Suppressor macrophage treated with lipopolysaccharide for 1 hour (primary cell): Measurements from ENCODE around the gene ADAMTS4.
"Not testable (repeated sequence)": the region's sequence is repeated elsewhere in the genome, so short reads cannot be mapped to it uniquely, and the experiment has no call there.

ENCODE experiments used
- DNase-seq, 3 donors: peaks; one replicate each; pipeline ENCODE4 v3.0.0-alpha.2; 2020 to 2022

The ADAMTS4 gene, protein sequence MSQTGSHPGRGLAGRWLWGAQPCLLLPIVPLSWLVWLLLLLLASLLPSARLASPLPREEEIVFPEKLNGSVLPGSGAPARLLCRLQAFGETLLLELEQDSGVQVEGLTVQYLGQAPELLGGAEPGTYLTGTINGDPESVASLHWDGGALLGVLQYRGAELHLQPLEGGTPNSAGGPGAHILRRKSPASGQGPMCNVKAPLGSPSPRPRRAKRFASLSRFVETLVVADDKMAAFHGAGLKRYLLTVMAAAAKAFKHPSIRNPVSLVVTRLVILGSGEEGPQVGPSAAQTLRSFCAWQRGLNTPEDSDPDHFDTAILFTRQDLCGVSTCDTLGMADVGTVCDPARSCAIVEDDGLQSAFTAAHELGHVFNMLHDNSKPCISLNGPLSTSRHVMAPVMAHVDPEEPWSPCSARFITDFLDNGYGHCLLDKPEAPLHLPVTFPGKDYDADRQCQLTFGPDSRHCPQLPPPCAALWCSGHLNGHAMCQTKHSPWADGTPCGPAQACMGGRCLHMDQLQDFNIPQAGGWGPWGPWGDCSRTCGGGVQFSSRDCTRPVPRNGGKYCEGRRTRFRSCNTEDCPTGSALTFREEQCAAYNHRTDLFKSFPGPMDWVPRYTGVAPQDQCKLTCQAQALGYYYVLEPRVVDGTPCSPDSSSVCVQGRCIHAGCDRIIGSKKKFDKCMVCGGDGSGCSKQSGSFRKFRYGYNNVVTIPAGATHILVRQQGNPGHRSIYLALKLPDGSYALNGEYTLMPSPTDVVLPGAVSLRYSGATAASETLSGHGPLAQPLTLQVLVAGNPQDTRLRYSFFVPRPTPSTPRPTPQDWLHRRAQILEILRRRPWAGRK

DNA sequence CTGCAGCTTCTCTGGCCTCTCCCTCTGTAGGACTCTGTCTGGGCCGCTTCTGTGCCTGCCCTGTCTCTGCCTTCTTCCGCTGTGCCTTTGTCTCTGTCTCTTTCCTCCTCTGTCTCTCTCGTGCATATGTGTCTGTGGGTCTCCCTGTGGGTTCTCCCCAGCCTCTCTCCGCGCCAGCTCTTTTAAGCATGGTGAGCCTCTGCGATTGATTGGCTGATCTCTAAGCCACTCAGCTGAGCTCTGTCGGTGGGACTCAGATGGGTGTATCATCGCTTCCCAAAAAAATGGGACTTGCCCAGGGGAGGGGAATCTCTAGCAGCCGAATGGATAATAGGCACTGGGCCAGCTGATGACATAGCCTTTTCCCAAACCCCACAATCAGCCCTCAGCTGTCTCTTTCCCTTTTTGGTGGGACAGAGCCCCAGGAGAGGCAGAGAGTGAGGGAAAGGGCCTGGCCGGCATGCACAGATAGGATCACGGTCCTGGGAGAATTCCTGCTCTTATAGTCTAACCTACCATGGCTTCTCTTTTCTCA is at the start of gene ADAMTS4:
ADAMTS4 (minus strand) TSS at position 158 of the 535 bp plus-strand sequence. CDS start 427 bp downstream, outside the sequence.
- peak; percentile 56 to 83 (median 74) for DNase-seq

DNA sequence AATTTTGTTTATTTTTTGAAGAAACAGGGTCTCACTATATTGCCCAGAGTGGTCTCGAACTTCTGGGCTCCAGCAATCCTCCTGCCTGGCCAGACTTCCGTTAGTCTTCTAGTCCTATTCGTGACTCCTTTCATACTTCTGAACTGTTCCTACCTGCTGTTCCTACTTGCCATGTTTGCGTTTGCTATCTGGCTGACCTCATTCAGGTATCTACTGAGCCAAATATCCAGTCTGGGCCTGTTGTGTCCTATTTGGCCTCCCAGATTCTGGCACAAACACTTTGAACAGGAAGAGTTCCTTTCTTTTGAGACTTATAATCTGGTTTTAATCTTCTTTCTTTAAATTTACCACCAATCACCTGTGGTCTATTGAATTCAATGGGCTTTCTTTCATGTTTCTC is 46.0 kb upstream of the ADAMTS4 start:
- DNase-seq = no peak

DNA sequence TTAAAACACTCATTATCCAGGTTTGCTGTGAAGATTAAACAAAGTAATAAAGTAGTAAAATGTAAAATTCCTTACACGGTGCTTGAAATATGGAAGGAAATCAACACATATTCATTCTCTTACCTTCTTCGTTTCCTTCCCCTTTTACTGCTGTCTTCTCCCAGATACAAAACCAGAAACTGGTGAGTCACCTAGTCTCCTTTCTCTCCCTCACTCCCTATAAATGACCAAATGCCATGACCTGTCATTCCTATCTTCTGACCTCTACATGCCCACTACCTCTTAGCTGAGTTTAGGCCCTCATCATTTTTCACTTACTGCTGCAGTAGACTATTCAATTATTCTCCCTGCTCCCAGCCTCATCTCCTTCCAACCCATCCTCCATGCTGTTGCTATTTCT is 43.5 kb upstream of the ADAMTS4 start:
- peak in 2 of 3 donors; percentile 39 to 61 for DNase-seq

DNA sequence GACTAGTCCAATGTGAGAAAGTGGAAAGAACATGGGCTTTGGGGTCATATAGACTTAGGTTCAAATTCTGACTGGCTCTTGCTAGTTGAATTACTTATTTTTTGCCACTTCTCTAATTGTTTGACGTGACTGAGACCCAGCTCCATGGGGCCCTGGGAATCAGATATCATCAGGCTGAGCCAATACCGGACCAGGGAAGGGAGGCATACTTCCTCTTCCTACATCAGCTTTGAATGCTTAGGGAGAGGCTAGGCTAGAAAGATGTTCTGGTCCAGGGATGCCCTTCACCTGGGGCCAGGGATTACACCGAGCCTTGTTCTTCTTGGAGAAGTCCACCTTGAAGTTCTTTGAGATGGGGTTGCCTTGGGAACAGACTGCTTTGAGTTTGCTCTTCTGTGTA is 42.8 kb upstream of the ADAMTS4 start:
- peak; percentile 42 to 56 (median 45) for DNase-seq

DNA sequence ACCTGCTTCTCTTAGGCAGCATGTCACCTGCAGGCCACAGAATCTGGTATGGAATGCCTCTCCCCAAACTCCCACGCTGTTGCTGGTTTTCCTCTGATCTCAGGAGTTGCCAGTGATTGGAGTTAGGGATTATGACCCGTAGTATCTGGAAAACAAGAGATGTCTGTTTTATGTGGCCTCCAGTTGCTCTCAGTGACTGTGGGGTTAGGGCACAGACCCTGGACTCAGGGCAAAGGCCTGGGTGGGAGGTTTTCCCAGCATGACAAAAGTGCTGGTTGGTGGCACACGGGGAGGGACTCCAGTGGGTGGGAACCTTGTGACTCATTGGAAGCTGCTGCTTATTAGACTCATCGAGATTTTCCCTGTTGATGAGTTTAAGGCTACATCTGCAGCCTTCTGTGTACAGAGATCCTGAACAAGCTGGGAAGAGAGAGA is 39.2 kb upstream of the ADAMTS4 start, which contains the start of gene NR1I3:
NR1I3 (minus strand) TSS at position 165 of the 435 bp plus-strand sequence. CDS start 1,638 bp downstream, outside the sequence.
- DNase-seq = peak; percentile 53 to 67 (median 64)

DNA sequence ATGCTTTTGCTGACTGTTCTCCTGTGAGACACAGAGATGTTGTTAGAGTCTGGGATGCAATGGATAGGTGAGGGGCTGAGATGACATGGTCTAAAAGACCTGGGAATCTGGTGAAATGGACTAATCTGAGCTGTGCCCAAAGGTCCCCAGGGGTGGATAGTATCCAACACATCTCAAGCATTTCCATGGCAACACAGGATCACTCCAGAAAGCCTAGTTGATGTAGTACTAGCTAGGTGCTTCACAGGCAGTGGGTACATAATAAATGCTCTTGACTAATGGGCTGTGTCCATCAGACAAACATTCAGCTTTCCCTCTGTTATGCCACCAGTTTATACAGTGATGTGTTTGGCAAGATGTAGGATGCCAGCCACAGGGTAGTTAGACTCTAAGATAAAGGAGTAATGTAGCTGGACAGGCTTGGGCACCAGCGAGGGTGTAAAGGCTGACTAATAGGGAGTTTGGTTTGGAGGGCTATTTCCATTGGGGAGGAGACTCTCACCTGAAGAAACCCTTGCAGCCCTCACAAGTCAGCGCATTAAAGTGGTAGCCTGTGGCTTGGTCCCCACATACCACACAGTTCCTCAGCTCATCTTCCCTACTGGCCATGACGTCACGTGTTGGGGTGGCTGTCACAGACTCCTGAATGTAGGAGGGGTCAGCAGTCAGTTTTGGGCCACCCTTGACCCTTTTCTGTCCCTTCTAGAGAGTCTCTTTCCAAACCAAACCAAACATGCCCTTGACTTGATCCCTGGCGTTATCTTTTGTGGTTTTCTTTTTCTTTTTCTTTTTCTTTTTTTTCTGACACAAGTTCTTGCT is 37.3 kb upstream of the ADAMTS4 start:
- no peak for DNase-seq

DNA sequence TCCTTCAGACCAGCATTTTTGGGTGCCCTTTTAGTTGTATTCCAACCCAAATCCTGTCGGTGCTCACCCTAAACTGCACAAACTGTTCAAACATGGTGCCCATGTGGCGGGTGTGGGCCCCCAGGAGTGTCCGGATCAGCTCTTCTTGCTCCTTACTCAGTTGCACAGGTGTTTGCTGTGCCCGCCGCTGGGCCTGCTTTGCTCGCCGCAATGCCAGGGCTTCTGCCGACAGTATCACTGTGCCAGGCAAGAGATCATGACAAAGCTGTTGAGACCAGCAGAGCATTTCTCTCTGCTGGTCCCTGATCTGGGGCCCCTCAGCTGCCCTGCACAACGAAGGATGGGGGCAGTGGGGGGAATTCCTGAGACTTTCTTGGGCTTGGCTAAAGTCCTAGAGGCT is 34.2 kb upstream of the ADAMTS4 start:
- no peak for DNase-seq

DNA sequence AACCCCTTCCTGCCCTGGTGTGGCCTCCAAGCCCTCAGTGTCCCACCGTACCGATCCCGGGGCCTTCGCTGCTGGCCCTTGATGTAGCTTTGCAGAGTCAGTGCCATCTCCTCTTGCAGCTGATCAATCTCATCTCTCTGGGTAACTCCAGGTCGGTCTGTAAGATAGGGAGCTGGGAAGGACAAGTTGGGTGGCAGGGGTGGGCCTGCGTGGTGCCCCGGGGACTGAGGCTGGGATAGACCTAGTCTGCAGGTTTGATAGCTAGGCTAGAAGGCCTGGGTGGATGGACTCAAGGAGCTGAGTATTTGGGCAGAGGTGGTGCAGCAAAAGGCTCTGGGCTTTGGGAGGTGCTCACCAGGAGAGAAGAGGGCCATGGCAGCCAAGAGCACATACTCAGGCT is 31.9 kb upstream of the ADAMTS4 start:
- no peak for DNase-seq

DNA sequence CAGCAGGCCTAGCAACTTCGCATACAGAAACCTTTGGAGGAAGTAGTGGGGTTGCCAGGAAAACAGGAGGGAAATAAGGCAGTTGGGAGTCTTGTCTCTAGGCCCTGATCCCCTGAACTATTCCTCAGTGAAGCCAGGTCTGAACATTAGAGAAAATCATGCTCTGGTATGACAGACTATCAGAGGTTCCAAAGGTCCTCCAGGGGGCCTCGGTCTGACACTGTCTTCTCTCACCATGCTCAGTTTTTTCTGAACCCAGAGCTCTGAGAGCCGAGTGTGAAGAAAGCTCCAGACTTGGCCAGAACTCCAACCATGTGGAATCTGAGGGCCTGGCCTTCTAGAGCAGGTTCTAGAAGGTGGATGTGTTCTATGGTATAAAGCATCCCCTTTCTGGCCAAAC is 31.0 kb upstream of the ADAMTS4 start:
- peak in 1 of 3 donors; percentile 22 for DNase-seq

DNA sequence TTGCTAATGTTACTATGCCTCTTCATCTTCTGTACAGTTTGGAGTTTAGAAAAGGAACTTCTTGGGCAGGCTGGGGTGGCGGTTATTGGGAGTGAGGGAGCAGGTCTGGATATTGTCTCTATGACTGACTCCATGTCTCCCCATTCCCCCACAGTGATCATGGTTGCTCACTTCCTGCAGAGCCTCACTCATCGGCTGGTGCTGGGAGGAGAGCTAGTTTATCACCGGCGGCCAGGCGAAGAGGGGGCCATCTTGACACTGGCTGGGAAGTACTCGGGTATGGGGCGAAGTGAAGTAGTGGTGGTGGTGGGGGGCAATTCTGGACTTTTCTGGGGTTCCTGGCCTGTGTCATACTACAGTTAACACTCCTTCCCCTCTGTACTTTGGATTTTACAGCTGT is 29.2 kb upstream of the ADAMTS4 start:
- DNase-seq = peak; percentile 30 to 37 (median 32)

DNA sequence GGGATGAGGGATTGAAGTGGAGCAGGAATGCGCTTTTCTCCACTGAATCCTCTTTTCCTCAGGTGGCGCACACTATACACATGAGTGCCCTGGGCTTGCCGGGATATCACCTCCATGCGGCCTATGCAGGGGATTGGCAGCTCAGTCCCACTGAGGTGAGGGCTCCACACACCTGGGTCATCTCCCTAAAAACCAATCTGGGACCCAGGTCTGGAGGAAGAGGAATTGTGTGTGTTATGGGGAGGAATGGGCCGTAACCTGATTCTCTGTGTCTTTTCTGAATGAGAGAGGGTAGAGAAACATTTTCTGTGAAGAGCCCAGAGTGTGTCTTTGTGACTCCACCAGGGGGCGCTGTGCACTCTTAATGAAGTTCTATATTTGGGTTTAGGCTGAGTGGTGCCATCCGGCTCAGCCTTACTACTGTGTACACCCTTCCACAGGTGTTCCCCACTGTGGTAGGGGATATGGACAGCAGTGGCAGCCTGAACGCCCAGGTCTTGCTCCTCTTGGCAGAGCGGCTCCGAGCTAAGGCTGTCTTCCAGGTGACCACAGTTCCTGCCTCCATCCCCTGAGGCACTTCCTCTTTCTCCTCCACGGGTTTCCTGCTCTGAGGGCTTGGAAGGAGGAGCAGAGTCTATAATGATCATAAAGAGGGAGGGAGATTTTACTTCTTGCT is 28.5 kb upstream of the ADAMTS4 start:
- peak; percentile 83 to 93 (median 89) for DNase-seq

DNA sequence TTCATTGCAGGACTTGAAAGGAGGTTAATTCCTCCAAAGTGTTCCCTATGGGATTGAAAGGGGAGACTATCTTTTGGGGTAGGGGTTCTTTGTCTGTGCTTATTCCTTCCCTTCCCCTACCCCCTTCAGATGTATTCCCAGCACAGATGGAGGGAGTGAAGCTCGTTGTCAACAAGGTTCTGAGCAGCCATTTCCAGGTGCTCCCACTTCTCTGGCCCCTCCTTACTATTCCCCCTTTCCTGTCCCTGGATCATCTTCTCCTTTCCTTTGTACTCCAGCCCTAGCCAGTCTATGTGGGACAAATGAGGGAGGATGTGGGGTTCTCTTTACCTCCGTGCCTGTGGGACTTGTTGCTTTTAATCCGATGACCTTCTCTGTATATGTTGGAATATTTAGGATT is 27.9 kb upstream of the ADAMTS4 start:
- DNase-seq = no peak

DNA sequence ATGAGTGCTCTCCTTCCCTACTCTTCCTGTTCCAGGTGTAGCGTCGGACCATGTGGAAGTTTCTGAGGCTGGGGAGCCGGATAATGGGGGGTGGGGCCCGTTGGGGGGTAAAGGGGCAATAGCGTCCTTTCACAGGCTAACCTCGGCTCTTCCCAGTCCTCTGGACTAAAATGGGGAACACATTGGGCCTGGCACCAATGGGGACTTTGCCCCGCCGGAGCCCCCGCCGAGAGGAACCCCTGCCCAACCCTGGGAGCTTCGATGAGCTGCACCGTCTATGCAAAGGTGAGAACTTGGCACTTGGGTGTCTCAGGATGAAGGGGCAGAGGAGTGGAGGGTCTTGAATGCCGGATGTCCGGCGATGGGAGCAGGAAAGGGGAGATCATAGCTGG is 27.5 kb upstream of the ADAMTS4 start:
- DNase-seq = no peak

DNA sequence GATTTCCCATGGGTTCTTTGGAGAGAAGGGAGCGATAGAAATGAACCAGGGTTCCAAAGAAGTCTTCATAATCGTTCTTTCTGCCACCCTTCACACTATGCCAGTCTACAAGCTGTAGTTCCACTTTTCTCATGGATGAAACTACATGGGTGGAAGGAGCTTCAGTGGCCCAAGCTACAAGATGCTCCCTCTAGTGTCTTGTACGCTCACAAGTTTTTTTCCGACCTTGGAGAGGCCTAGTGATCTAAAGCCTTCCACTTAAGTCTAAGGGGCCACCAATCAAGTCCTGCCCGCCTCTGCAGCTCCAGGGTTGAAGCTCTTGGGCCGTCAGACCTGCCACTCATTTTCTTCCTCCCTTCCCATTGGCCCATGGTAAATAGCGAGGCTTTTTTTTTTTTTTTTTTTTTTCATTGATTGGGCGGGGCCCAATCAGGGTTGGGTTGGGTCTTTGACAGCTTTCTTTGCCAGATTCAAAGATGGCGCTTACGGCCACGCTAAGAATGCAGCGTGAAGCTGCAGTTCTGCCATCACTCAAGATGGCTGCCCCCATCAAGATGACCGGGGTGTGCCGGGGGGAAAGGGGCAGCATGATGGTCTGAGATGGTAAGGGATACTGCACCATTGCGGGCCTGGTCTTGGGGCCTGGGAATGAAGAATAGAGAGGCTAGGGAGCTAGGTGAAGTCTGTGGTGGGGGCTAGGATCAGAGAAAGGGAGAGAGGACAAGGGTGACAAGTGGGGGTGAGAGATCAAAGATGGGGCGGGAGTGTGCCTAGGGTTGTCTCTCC is 26.9 kb upstream of the ADAMTS4 start, which contains the start of gene TOMM40L:
TOMM40L (plus strand) TSS at position 527 of the 786 bp plus-strand sequence. CDS start 430 bp downstream, outside the sequence.
- peak; percentile 96 to 100 (median 99) for DNase-seq

DNA sequence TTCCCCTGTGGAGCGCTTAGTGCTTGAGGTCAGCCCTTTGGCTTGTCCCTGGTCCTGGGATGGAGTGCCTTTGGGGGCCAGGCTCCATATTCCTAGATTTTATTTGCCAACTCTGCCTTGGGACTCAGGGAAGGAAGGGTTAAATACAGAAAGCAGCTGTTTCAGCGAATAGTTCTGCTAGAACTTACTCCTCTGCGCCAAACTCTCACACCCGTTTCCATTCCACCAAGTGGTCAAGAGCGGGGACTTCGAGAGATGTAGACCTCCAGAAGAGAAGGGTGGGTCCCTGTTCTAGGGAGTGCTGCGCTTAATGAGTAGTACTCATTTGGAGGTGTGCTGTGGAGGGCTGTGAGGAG is 26.3 kb upstream of the ADAMTS4 start:
- no peak for DNase-seq

DNA sequence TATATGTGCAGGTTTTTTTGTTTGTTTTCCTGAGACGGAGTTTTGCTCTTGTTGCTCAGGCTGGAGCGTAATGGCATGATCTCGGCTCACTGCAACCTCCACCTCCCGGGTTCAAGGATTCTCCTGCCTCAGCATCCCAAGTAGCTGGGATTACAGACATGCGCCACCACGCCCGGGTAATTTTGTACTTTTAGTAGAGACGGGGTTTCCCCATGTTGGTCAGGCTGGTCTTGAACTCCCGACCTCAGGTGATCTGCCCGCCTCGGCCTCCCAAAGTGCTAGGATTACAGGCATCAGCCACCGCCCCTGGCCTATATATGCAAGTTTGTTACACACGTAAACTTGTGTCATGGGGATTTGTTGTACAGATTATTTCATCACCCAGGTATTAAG is 25.8 kb upstream of the ADAMTS4 start:
- DNase-seq = not testable (repeated sequence)

DNA sequence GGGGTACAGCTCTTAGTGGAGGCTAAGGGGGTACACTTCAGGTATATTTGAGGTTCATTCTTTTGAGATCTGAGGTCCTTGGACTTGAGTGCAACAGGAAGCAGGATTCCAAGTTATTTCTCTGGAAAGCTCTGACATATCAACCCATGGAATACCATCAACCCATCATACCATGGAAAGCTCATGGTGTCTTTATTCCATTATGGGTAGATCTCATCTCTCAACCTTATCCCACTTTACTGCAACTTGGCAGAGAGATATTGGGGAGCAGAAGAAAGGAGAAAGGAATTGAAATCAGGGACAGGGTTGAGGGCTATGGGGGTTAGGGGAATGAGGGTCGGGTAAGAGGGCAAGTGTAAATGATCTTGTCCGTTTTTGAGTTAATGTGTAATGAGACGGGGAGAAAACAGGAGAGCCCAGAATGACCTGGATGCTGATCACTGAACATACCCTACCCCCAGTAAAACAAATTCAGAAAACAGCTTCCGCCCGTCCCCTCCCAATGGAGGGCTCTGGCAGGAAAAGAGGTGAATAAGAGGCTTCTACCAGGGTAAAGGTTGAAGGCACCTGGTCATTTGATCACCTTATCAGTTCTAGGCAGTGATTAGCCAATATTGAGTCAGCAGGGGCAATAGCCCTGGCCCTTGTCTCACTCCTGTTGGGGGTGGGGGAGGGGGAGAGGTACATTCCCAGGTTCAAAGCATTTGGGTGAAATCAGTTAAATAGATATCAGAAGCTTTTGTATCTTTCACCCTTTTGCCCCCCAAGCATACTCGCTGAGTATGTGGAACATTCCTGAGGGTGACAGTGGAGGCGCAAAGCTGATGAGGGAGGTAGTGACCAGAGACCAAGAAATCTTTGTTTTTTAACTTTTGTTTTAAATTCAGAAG is 25.2 kb upstream of the ADAMTS4 start:
- no peak for DNase-seq

DNA sequence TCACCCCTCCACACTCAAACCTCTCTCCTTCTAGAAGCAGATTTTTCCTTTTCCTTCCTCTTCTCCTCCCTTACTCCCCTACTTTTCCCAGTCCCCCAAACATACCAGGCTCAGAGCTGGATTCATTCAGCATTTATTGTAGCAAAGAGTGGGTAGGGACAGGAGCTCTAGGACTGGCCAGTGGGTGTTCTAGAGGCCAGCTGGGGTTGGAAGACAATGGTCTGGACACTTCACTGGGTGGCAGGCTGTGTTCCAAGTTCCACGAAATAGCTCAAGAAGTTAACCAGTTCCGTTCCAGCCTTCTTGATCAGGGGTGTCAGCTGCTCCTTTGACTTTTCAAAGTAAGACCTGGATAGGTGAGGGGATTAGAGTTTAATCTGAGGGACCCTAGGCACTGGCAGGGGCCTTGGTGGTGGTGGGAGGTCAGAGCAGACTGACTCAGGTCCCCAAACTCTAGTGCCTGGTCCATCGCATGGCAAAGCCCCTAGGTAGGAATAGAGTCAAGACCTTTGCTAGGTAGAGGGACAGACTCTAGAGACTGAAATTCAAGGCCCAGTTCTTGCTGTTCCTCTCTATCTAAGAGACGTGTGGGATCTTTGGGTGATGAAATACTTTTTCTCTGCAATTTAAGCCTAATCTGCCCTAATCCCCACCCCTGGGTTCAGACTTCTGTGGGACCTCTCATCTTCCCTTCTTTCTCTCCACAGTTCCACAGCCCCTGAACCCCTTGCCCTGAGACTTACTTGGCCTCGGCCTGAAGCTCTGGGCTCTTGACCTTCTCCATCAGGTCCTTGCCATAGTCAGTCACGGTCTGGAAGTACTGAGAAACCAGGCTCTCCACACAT is 23.5 kb upstream of the ADAMTS4 start:
- no peak for DNase-seq

DNA sequence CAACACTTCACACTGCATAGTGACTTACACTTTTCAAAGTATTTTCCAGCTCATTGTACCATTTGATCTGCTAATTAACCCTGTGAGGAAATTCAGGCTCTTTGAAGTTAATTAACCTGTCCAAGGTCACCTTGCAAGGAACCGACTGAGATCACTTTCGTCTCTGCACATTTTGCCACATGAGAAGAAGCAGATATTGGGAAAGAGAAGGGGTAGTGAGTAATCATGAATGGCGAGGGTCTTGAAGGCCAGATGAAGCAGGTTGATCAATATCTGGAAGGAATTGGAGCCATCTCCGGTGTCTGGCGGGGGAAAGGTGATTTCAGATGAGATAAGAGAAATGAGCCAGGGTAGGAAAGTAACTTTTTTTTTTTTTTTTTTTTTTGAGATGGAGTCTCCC is 21.1 kb upstream of the ADAMTS4 start:
- no peak for DNase-seq
